Measurements from ENCODE around the gene ADPRS. TPM values are rescaled to one million over a fixed set of nuclear protein-coding genes. Genes with fewer than 3 reads are reported as not detected.
A peak's percentile ranks its signal among the peaks of the same experiment; 100 is the strongest.

The ADPRS gene
- total RNA-seq, 1 donor from 2014 or later: 32.6 TPM

GRCh38 chr1:36136535-36136934, 47.8 kb downstream of the ADPRS start:
- Mint-ChIP-seq H3K27me3 (ENCODE audit: low read depth) (no peaks in the 10 kb centered on the region), H3K9me3 (no peaks in the 10 kb centered on the region), H3K27ac (peak overlapping the region; percentile 21), H3K4me3 (no peak overlapping the region), H3K4me1 (peaks cover 15% of the 10 kb centered on the region), H3K36me3 (peaks cover 9% of the 10 kb centered on the region)
- DNase-seq (ENCODE audit: low spot score in 2 of 2, unreplicated experiment in 2 of 2): no peak
- TF ChIP-seq, protein P1, sequence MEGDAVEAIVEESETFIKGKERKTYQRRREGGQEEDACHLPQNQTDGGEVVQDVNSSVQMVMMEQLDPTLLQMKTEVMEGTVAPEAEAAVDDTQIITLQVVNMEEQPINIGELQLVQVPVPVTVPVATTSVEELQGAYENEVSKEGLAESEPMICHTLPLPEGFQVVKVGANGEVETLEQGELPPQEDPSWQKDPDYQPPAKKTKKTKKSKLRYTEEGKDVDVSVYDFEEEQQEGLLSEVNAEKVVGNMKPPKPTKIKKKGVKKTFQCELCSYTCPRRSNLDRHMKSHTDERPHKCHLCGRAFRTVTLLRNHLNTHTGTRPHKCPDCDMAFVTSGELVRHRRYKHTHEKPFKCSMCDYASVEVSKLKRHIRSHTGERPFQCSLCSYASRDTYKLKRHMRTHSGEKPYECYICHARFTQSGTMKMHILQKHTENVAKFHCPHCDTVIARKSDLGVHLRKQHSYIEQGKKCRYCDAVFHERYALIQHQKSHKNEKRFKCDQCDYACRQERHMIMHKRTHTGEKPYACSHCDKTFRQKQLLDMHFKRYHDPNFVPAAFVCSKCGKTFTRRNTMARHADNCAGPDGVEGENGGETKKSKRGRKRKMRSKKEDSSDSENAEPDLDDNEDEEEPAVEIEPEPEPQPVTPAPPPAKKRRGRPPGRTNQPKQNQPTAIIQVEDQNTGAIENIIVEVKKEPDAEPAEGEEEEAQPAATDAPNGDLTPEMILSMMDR (IDR thresholded peaks at IDR 0.05; ENCODE audit: unreplicated experiment): no peak

GRCh38 chr1:36137226-36137625, 48.5 kb downstream of the ADPRS start:
- Mint-ChIP-seq H3K9me3 (no peaks in the 10 kb centered on the region), H3K27ac (no peak overlapping the region), H3K4me3 (no peak overlapping the region), H3K27me3 (ENCODE audit: low read depth) (no peaks in the 10 kb centered on the region), H3K36me3 (peaks cover 9% of the 10 kb centered on the region), H3K4me1 (peaks cover 15% of the 10 kb centered on the region)
- TF ChIP-seq, protein P1 (IDR thresholded peaks at IDR 0.05; ENCODE audit: unreplicated experiment): no peak
- DNase-seq (ENCODE audit: low spot score in 2 of 2, unreplicated experiment in 2 of 2): no peak

DNA sequence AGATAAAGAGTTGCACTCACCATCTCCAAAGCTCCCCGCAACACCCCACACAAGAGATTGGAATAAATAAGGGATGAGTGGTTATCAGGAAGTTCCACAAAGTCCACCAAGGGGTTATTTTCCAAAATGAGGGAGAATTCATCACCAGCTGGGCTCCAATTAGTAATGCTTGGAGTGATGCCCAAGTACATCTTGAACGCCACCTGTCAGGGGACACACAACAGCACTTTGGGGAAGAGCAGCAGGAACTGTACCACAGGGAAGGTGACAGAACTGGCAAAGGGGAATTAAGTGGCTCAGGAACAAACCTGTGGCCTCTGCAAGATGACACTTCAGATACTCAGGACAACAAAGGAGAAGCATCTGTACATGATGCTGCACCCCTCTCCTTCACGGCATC, 49.1 kb downstream of the ADPRS start:
- Mint-ChIP-seq H3K4me1 (peaks cover 15% of the 10 kb centered on the region), H3K27ac (no peak overlapping the region), H3K4me3 (no peak overlapping the region), H3K27me3 (ENCODE audit: low read depth) (no peaks in the 10 kb centered on the region), H3K36me3 (peaks cover 9% of the 10 kb centered on the region), H3K9me3 (no peaks in the 10 kb centered on the region)
- DNase-seq (ENCODE audit: low spot score in 2 of 2, unreplicated experiment in 2 of 2): no peak
- TF ChIP-seq, protein P1 (IDR thresholded peaks at IDR 0.05; ENCODE audit: unreplicated experiment): no peak

GRCh38 chr1:36139521-36139920, 50.8 kb downstream of the ADPRS start:
- H3K27ac Mint-ChIP-seq: no peak overlapping the region
- TF ChIP-seq, protein P1 (IDR thresholded peaks at IDR 0.05; ENCODE audit: unreplicated experiment): no peak
- no peak for DNase-seq (ENCODE audit: low spot score in 2 of 2, unreplicated experiment in 2 of 2)
- H3K4me1 Mint-ChIP-seq: peaks cover 4% of the 10 kb centered on the region
- H3K9me3 Mint-ChIP-seq: no peaks in the 10 kb centered on the region
- H3K36me3 Mint-ChIP-seq: peaks cover 18% of the 10 kb centered on the region
- no peaks in the 10 kb centered on the region for H3K27me3 Mint-ChIP-seq (ENCODE audit: low read depth)
- no peak overlapping the region for H3K4me3 Mint-ChIP-seq

DNA sequence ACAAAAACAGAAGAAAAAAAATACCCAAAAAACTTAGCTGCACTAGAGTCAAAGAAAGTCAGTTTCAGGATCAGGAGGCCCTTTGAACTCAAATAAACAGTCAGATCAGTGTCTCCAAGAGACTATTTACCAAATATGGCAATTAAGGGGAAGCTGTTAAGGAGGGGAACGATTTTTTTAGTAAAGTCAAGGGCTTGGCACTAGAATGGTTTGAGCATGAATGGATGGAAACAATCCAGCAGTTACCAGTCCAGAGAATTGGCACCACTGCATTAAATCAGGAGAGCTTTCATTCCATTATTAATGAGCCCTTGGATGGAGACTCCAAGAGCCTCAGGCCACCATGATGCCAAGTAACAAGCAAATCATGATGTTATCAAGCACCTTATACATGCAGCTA, 53.4 kb downstream of the ADPRS start:
- no peak for DNase-seq (ENCODE audit: low spot score in 2 of 2, unreplicated experiment in 2 of 2)
- Mint-ChIP-seq H3K36me3 (peaks cover 23% of the 10 kb centered on the region), H3K4me1 (no peaks in the 10 kb centered on the region), H3K9me3 (no peaks in the 10 kb centered on the region), H3K4me3 (no peak overlapping the region), H3K27ac (no peak overlapping the region), H3K27me3 (ENCODE audit: low read depth) (no peaks in the 10 kb centered on the region)
- TF ChIP-seq, protein P1 (IDR thresholded peaks at IDR 0.05; ENCODE audit: unreplicated experiment): no peak

GRCh38 chr1:36143424-36143823, 54.7 kb downstream of the ADPRS start:
- H3K27me3 Mint-ChIP-seq (ENCODE audit: low read depth): no peaks in the 10 kb centered on the region
- H3K4me3 Mint-ChIP-seq: no peak overlapping the region
- H3K4me1 Mint-ChIP-seq: peaks cover 7% of the 10 kb centered on the region
- peak overlapping the region; percentile 17 for H3K27ac Mint-ChIP-seq
- TF ChIP-seq, protein P1 (IDR thresholded peaks at IDR 0.05; ENCODE audit: unreplicated experiment): no peak
- H3K36me3 Mint-ChIP-seq: peaks cover 23% of the 10 kb centered on the region
- H3K9me3 Mint-ChIP-seq: no peaks in the 10 kb centered on the region
- no peak for DNase-seq (ENCODE audit: low spot score in 2 of 2, unreplicated experiment in 2 of 2)
